GM23248 (cell line): ENCODE results near the gene ATP2B3. TPM values are rescaled to one million over a fixed set of nuclear protein-coding genes. Genes with fewer than 3 reads are reported as not detected.

ENCODE experiments used
- DNase-seq: peaks from one replicate; pipeline ENCODE4 v3.0.0-alpha.2; 2015
- H2AFZ ChIP-seq: fragments of 200-600 bp; sonication (generic); 2 replicates; pipeline ENCODE4 v1.6.1; 2016; ENCODE audit warnings: antibody characterized with exemption
- H3F3A ChIP-seq: fragments of 200-600 bp; sonication (generic); 2 replicates; pipeline ENCODE4 v1.6.1; 2016; ENCODE audit warnings: mild to moderate bottlenecking, antibody characterized with exemption, mixed run types; ENCODE audit not compliant: insufficient read depth
- H3K27ac ChIP-seq: fragments of 200-600 bp; sonication (generic); 2 replicates; pipeline ENCODE4 v1.5.1; 2016; ENCODE audit warnings: mild to moderate bottlenecking
- H3K27me3 ChIP-seq: fragments of 200-600 bp; sonication (generic); replicated peaks from 2 replicates; pipeline ENCODE4 v1.6.1; 2016; ENCODE audit warnings: mild to moderate bottlenecking; ENCODE audit not compliant: insufficient read depth
- H3K36me3 ChIP-seq: fragments of 200-600 bp; sonication (generic); 2 replicates; pipeline ENCODE4 v1.6.1; 2016; ENCODE audit warnings: low read depth, mild to moderate bottlenecking
- H3K4me1 ChIP-seq: fragments of 200-600 bp; sonication (generic); 2 replicates; pipeline ENCODE4 v1.6.1; 2016; ENCODE audit warnings: mild to moderate bottlenecking; ENCODE audit not compliant: insufficient read depth
- H3K4me2 ChIP-seq: fragments of 200-600 bp; sonication (generic); one replicate; pipeline ENCODE4 v1.6.1; 2016; ENCODE audit warnings: mild to moderate bottlenecking; ENCODE audit not compliant: unreplicated experiment
- H3K4me3 ChIP-seq: fragments of 200-600 bp; sonication (generic); 2 replicates; pipeline ENCODE4 v1.5.1; 2016; ENCODE audit warnings: mild to moderate bottlenecking
- H3K79me2 ChIP-seq: fragments of 200-600 bp; sonication (generic); 2 replicates; pipeline ENCODE4 v1.6.1; 2016; ENCODE audit warnings: mild to moderate bottlenecking; ENCODE audit not compliant: insufficient read depth
- H3K9ac ChIP-seq: fragments of 200-600 bp; sonication (generic); 2 replicates; pipeline ENCODE4 v1.6.1; 2016; ENCODE audit warnings: mild to moderate bottlenecking
- H3K9me2 ChIP-seq: fragments of 200-600 bp; sonication (generic); 2 replicates; pipeline ENCODE4 v1.6.1; 2016; ENCODE audit warnings: mixed run types, mild to moderate bottlenecking, moderate library complexity; ENCODE audit not compliant: insufficient read depth
- H3K9me3 ChIP-seq: fragments of 200-600 bp; sonication (generic); one replicate; pipeline ENCODE4 v1.6.1; 2017; ENCODE audit warnings: low read depth
- H4K20me1 ChIP-seq: fragments of 200-600 bp; sonication (generic); 2 replicates; pipeline ENCODE4 v1.6.0; 2016; ENCODE audit not compliant: insufficient read depth
- EZH2 ChIP-seq: fragments of 200-600 bp; sonication (generic); IDR thresholded peaks from 2 replicates; pipeline ENCODE4 v1.6.1; 2018; ENCODE audit warnings: antibody characterized with exemption, mild to moderate bottlenecking; ENCODE audit not compliant: insufficient read depth, poor library complexity, severe bottlenecking
- EZH2phosphoT487 ChIP-seq: fragments of 200-600 bp; sonication (generic); IDR thresholded peaks from 2 replicates; pipeline ENCODE4 v1.6.1; 2018; ENCODE audit warnings: antibody characterized with exemption, moderate library complexity, mild to moderate bottlenecking, low read depth; ENCODE audit not compliant: insufficient read depth
- WGBS, 2 experiments: methylation state at CpG; one replicate each; pipeline ENCODE4 v1.1.6; 2015 to 2017; ENCODE audit warnings: low lambda C conversion rate in 2 of 2, low coverage in 1 of 2; ENCODE audit errors: missing lambda C conversion rate in 2 of 2; 5-methylcytosine and 5-hydroxymethylcytosine counted together
- in situ Hi-C: fragments of 300-500 bp; cut with MboI; formaldehyde crosslinking; loops from 2 replicates; pipeline ENCODE4 v1.15.0; 2020
- polyA plus RNA-seq: library from polyadenylated mRNA; unstranded; fragments of >200 nt; fragmentation: Nextera tagmentation; extraction: Ambion mirVana; gene quantifications from 2 replicates; pipeline ENCODE4 v1.2.1, GENCODE V29; 2016
- total RNA-seq: library from RNA; depleted of rRNA; stranded (reverse); fragments of >200 nt; shearing (Covaris generic); gene quantifications from 2 replicates; pipeline ENCODE4 v1.2.3, GENCODE V29; 2014

The ATP2B3 gene
- total and polyA plus RNA-seq, 2 experiments from 2014 or later: not detected

- no peak overlapping the region for H3K4me3 ChIP-seq
- H3K27ac ChIP-seq: no peak overlapping the region
- no peaks in the 10 kb centered on the region for H3K36me3 ChIP-seq
- H3K4me1 ChIP-seq: no peaks in the 10 kb centered on the region
- TF ChIP-seq EZH2: no peak
- WGBS, 2 experiments: 55 to 61% methylated on average over 7 to 8 of the region's 8 CpGs
- H3K9ac ChIP-seq: no peak overlapping the region
- no peak overlapping the region for H2AFZ ChIP-seq
- H3K27me3 ChIP-seq: no peaks in the 10 kb centered on the region
- no peaks in the 10 kb centered on the region for H4K20me1 ChIP-seq
- in situ Hi-C loops: no loop called here
- H3F3A ChIP-seq: no peaks in the 10 kb centered on the region
- no peak for DNase-seq
- H3K9me3 ChIP-seq: no peaks in the 10 kb centered on the region
- H3K79me2 ChIP-seq: no peaks in the 10 kb centered on the region
- H3K9me2 ChIP-seq: no peaks in the 10 kb centered on the region
- no peak overlapping the region for H3K4me2 ChIP-seq
Observed at GRCh38 chrX:153544727-153545126, 27.3 kb downstream of the ATP2B3 start.

DNA sequence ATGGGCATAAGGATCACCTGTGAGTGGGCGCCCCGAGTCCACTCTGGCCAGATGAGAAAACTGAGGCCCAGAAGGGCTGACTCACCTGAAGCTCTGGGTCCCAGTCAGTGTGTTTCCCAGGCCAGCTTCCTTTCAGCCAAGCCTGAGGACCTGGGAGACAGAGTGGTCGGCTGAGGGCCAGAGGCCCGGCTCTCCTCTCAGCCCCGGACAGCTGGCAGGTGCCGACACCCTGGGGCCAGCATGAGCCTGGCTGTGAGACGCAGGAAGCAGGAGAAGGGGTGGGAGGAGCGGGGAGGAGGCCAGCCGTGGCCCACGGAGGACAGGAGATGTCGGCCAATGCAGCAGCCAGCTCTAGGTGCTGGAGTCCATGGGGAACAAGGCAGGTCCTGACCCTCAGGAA is 28.9 kb downstream of the ATP2B3 start:
- in situ Hi-C loops: no loop called here
- no peak for DNase-seq
- no peak overlapping the region for H2AFZ ChIP-seq
- no peaks in the 10 kb centered on the region for H3K79me2 ChIP-seq
- H3K9ac ChIP-seq: no peak overlapping the region
- H3K9me3 ChIP-seq: no peaks in the 10 kb centered on the region
- no peaks in the 10 kb centered on the region for H3K36me3 ChIP-seq
- H3K4me3 ChIP-seq: no peak overlapping the region
- H3K9me2 ChIP-seq: no peaks in the 10 kb centered on the region
- H3K27me3 ChIP-seq: no peaks in the 10 kb centered on the region
- TF ChIP-seq EZH2: no peak
- TF ChIP-seq EZH2phosphoT487: no peak
- WGBS, 2 experiments: 49 to 73% methylated on average over 5 to 11 of the region's 11 CpGs
- peaks cover 2% of the 10 kb centered on the region; the same call in 1 of the 2 replicates for H3F3A ChIP-seq
- no peak overlapping the region for H3K27ac ChIP-seq
- no peaks in the 10 kb centered on the region for H3K4me1 ChIP-seq
- H3K4me2 ChIP-seq: no peak overlapping the region
- no peaks in the 10 kb centered on the region for H4K20me1 ChIP-seq

DNA sequence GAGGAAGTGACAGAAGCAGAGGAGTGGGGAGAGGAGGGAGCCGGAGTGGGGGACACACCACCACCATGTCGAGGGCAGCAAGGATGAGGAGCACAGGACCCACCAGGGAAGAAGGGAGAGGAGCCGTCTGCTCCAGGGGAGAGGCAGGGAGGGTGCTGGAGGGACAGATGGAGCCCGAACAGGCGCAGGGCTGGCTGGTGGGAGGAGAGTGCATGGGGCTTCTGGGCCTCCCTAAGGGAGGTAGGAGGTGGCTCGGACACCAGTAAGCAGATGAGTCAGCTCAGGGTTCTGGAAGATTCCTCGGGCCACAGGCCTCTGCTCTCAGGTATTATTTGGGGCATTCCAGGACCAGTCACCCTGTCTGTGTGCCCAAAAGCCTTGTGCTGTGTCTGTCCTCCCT is 29.8 kb downstream of the ATP2B3 start:
- Histone ChIP-seq H3K4me2 (no peak overlapping the region), H3K27me3 (no peaks in the 10 kb centered on the region), H3K9me2 (no peaks in the 10 kb centered on the region), H3K27ac (no peak overlapping the region), H3K36me3 (no peaks in the 10 kb centered on the region), H3K4me1 (no peaks in the 10 kb centered on the region), H3K79me2 (no peaks in the 10 kb centered on the region), H4K20me1 (no peaks in the 10 kb centered on the region), H3K4me3 (no peak overlapping the region), H3F3A (peaks cover 3% of the 10 kb centered on the region; the same call in 1 of the 2 replicates), H3K9ac (no peak overlapping the region), H2AFZ (no peak overlapping the region), H3K9me3 (no peaks in the 10 kb centered on the region)
- DNase-seq: no peak
- TF ChIP-seq EZH2phosphoT487: no peak
- TF ChIP-seq EZH2: no peak
- 67 to 94% methylated on average over 3 to 7 of the region's 7 CpGs for WGBS, 2 experiments
- in situ Hi-C loops: no loop called here

DNA sequence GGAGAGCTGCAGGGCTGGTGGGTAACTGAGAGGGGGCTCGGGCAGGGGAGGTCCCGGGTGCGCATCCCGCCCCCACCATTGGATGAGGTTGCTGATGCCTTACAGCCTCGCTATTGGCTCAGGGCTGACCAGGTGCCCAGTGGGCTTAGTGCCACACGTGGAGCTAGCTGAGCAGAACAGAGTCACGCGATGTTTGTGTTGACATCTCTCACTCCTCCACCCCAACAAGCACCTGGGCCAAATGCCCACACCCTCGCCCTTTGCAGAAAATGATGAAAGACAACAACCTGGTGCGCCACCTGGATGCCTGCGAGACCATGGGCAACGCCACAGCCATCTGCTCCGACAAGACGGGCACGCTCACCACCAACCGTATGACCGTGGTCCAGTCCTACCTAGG is 31.8 kb downstream of the ATP2B3 start:
- H3K79me2 ChIP-seq: no peaks in the 10 kb centered on the region
- H3K9me3 ChIP-seq: no peaks in the 10 kb centered on the region
- H3K4me3 ChIP-seq: no peak overlapping the region
- no peaks in the 10 kb centered on the region for H3K27me3 ChIP-seq
- no peaks in the 10 kb centered on the region for H4K20me1 ChIP-seq
- H3K9ac ChIP-seq: no peak overlapping the region
- peaks cover 3% of the 10 kb centered on the region; the same call in 1 of the 2 replicates for H3F3A ChIP-seq
- DNase-seq: no peak
- H3K27ac ChIP-seq: no peak overlapping the region
- no peaks in the 10 kb centered on the region for H3K4me1 ChIP-seq
- TF ChIP-seq EZH2: no peak
- no peaks in the 10 kb centered on the region for H3K9me2 ChIP-seq
- no peaks in the 10 kb centered on the region for H3K36me3 ChIP-seq
- 94 to 100% methylated on average over 1 to 15 of the region's 17 CpGs for WGBS, 2 experiments
- no peak overlapping the region for H2AFZ ChIP-seq
- H3K4me2 ChIP-seq: no peak overlapping the region
- in situ Hi-C loops: no loop called here

DNA sequence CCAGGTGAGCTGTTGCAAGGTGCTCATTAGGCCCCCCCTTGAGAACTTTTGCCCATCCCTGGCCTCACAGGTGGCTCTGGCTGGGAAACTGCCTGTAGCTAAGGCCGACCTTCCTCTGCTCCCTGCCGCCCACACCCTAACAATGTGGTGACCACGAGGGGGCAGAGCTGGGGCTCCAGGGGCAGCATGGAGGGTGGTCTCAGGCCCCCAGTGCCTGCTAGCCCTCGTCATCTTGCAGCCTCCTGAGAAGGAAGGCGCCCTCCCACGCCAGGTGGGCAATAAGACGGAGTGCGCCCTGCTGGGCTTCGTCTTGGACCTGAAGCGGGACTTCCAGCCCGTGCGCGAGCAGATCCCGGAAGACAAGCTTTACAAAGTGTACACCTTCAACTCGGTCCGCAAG is 32.4 kb downstream of the ATP2B3 start:
- Histone ChIP-seq H3K27me3 (no peaks in the 10 kb centered on the region), H4K20me1 (no peaks in the 10 kb centered on the region), H3K4me1 (no peaks in the 10 kb centered on the region), H3K9ac (no peak overlapping the region), H3K4me3 (no peak overlapping the region), H3K9me2 (no peaks in the 10 kb centered on the region), H3K27ac (no peak overlapping the region), H3K9me3 (no peaks in the 10 kb centered on the region), H2AFZ (no peak overlapping the region), H3K79me2 (no peaks in the 10 kb centered on the region), H3F3A (peaks cover 3% of the 10 kb centered on the region; the same call in 1 of the 2 replicates), H3K36me3 (no peaks in the 10 kb centered on the region), H3K4me2 (no peak overlapping the region)
- 80 to 100% methylated on average over 5 to 16 of the region's 16 CpGs for WGBS, 2 experiments
- TF ChIP-seq EZH2phosphoT487 (no peak), EZH2 (no peak)
- in situ Hi-C loops: loop anchor here (10.0 kb wide), 1 partner anchor 125 kb away; the partner anchor contains the start of gene PNCK
- no peak for DNase-seq
